ENCODE measurements around the gene OR13C8.

Gene OR13C8

GRCh38 chr9:104555521-104555920, 13.4 kb upstream of the OR13C8 start:
- no peak for DNase-seq (ENCODE audit: low spot score)
- TF ChIP-seq CTCF (IDR thresholded peaks at IDR 0.05; ENCODE audit: extremely low read depth, insufficient read depth, missing control alignments), result no peak
- in situ Hi-C loops (cut with MboI; ENCODE audit: low pct_unique_long_range_greater_than_20kb, low sequenced_read_pairs, unreplicated experiment), result no loop called here

GRCh38 chr9:104556830-104557634, 11.9 kb upstream of the OR13C8 start:
- TF ChIP-seq CTCF (IDR thresholded peaks at IDR 0.05; ENCODE audit: extremely low read depth, insufficient read depth, missing control alignments), result no peak
- in situ Hi-C loops (cut with MboI; ENCODE audit: low pct_unique_long_range_greater_than_20kb, low sequenced_read_pairs, unreplicated experiment), result no loop called here
- DNase-seq (ENCODE audit: low spot score), result no peak

DNA sequence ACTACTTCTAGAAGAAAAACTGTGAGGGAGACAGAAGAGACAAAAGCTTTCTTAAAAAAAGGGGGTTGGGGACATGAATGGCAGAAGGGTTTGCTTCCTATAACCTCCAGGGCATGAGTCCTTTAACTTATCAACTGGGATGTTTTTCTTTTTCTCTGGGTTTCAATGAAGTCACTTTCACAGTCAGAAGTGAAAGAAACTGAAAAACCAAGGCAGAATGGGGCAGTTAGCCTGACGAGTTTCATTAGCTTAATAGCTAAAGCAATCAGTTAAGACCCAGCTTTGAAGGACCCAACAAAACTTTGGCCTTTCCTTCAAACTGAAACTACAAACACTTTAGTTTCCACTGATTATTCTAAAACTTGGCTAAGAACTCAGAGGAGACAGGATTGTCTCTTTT, 4.6 kb upstream of the OR13C8 start:
- no peak for DNase-seq (ENCODE audit: low spot score)
- TF ChIP-seq CTCF (IDR thresholded peaks at IDR 0.05; ENCODE audit: extremely low read depth, insufficient read depth, missing control alignments), result no peak
- in situ Hi-C loops (cut with MboI; ENCODE audit: low pct_unique_long_range_greater_than_20kb, low sequenced_read_pairs, unreplicated experiment), result no loop called here

DNA sequence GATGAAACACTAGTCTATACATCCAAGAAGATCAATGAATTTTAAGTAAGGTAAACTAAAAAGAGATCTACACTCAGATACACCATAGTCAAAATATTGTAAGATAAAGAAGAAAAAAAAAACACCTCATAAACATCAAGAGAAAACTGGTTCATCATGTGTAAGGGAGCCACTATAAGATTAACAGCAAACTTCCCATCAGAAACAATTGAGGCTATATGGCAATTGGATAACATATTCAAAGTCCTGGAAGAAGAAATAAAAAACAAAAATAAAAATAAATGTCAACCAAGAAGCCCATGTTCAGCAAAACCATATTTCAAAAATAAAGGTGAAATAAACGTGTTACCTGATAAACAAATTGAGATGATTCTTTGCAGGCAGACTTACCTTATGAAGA, 3.6 kb downstream of the OR13C8 start:
- DNase-seq (ENCODE audit: low spot score), result no peak
- no peak for TF ChIP-seq CTCF (IDR thresholded peaks at IDR 0.05; ENCODE audit: extremely low read depth, insufficient read depth, missing control alignments)
- in situ Hi-C loops (cut with MboI; ENCODE audit: low pct_unique_long_range_greater_than_20kb, low sequenced_read_pairs, unreplicated experiment), result no loop called here

- in situ Hi-C loops (cut with MboI; ENCODE audit: low pct_unique_long_range_greater_than_20kb, low sequenced_read_pairs, unreplicated experiment), result no loop called here
- TF ChIP-seq CTCF (IDR thresholded peaks at IDR 0.05; ENCODE audit: extremely low read depth, insufficient read depth, missing control alignments), result no peak
- no peak for DNase-seq (ENCODE audit: low spot score)
Observed at GRCh38 chr9:104575456-104575855, 6.5 kb downstream of the OR13C8 start.

DNA sequence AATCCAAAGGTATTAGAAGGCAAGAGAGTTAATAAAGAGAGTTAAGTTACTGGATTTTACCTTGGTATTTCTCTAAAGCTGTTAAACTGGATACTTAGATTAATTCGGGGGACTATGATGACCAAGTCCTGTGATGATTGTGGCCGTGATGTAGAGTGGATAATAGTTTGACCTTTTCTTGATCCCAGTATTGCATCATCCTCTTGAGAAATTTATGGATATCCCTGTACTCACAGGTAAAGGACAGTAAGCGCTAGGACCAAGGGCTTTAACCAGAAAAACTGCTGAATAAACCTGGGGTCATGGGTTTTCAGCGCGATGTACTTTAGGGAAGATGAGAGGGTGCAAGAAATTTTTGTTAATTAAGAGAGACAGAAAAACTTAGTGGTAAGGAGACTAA, 8.3 kb downstream of the OR13C8 start:
- in situ Hi-C loops (cut with MboI; ENCODE audit: low pct_unique_long_range_greater_than_20kb, low sequenced_read_pairs, unreplicated experiment), result no loop called here

More for the DNA sequence above, 8.3 kb downstream of the OR13C8 start:
- no peak for DNase-seq (ENCODE audit: low spot score)
- TF ChIP-seq CTCF (IDR thresholded peaks at IDR 0.05; ENCODE audit: extremely low read depth, insufficient read depth, missing control alignments), result no peak
